Upper lobe of right lung (tissue), 1 donor: ENCODE data around the gene KCNJ11. TPM values are rescaled to one million over a fixed set of nuclear protein-coding genes. Genes with fewer than 3 reads are reported as not detected.
A peak's percentile ranks its signal among the peaks of the same experiment; 100 is the strongest.

Source experiments
- ATAC-seq: fragments of 200-7000 bp; cut with Tn5 transposase; one replicate; pipeline ENCODE4 v1.9.1; 2020; ENCODE audit warnings: mild to moderate bottlenecking, moderate library complexity
- DNase-seq: peaks from one replicate; pipeline ENCODE4 v3.0.0-alpha.2; 2020
- H3K27ac ChIP-seq: fragments of 200-600 bp; one replicate; pipeline ENCODE4 v1.8.0; 2022
- H3K27me3 ChIP-seq: fragments of 200-600 bp; one replicate; pipeline ENCODE4 v1.8.0; 2022; ENCODE audit warnings: mild to moderate bottlenecking
- H3K36me3 ChIP-seq: fragments of 200-600 bp; one replicate; pipeline ENCODE4 v1.8.0; 2022
- H3K4me1 ChIP-seq: fragments of 200-600 bp; one replicate; pipeline ENCODE4 v1.8.0; 2022
- H3K4me3 ChIP-seq: fragments of 200-600 bp; one replicate; pipeline ENCODE4 v1.8.0; 2022; ENCODE audit warnings: mild to moderate bottlenecking
- H3K9me3 ChIP-seq: fragments of 200-600 bp; one replicate; pipeline ENCODE4 v1.8.0; 2022
- CTCF ChIP-seq: fragments of 200-600 bp; IDR thresholded peaks from one replicate; pipeline ENCODE4 v1.8.0; 2022; ENCODE audit warnings: antibody characterized with exemption
- intact Hi-C: fragments of 100-400 bp; cut with DNase I; formaldehyde crosslinking; loops from one replicate; pipeline ENCODE4 v1.11.0; 2022
- total RNA-seq: library from RNA; stranded (reverse); fragmentation: NEBNext Ultra II Directional; extraction: Animal tissue kit (Norgen Biotek cat#: 25700); gene quantifications from one replicate; pipeline ENCODE4 v1.2.1, GENCODE V29; 2021
- donor health status: DM: no; HTN: yes; CAD: no; lungs with severe emphysema.

The KCNJ11 gene
- total RNA-seq, 1 donor from 2014 or later, result 6.3 TPM

GRCh38 chr11:17389211-17389956 lies 925 bp upstream of the KCNJ11 start:
- peak overlapping the region; percentile 37 for H3K27ac ChIP-seq
- H3K4me1 ChIP-seq, result peaks cover 3% of the 10 kb centered on the region
- ATAC-seq, result peak; percentile 88
- peak; percentile 75 for TF ChIP-seq CTCF
- peak; percentile 91 for DNase-seq
- H3K36me3 ChIP-seq, result no peaks in the 10 kb centered on the region
- no peaks in the 10 kb centered on the region for H3K9me3 ChIP-seq
- peaks cover 10% of the 10 kb centered on the region for H3K27me3 ChIP-seq
- peak overlapping the region; percentile 48 for H3K4me3 ChIP-seq
- intact Hi-C loops, result no loop called here

- no peaks in the 10 kb centered on the region for H3K9me3 ChIP-seq
- H3K4me3 ChIP-seq, result no peak overlapping the region
- TF ChIP-seq CTCF, result no peak
- no peak for DNase-seq
- no peaks in the 10 kb centered on the region for H3K36me3 ChIP-seq
- peaks cover 10% of the 10 kb centered on the region for H3K27me3 ChIP-seq
- no peak overlapping the region for H3K27ac ChIP-seq
- intact Hi-C loops, result no loop called here
- no peak for ATAC-seq
- H3K4me1 ChIP-seq, result peaks cover 3% of the 10 kb centered on the region
Observed at GRCh38 chr11:17387811-17388210, 648 bp downstream of the KCNJ11 start.

DNA sequence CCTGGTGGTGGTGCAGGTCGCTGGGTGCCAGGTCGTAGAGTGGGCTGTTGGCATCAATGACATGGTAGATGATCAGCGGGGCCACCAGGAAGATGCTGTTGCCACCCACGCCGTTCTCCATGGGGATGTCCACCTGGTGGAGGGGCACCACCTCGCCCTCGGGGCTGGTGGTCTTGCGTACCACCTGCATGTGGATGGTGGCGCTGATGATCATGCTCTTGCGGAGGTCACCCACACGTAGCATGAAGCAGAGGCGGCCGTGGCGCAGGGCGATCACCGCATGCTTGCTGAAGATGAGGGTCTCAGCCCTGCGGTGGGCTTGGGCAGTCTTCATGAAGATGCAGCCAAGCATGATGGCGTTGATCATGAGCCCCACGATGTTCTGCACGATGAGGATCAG lies 1.2 kb downstream of the KCNJ11 start:
- DNase-seq, result no peak
- ATAC-seq, result no peak
- intact Hi-C loops, result no loop called here

DNA sequence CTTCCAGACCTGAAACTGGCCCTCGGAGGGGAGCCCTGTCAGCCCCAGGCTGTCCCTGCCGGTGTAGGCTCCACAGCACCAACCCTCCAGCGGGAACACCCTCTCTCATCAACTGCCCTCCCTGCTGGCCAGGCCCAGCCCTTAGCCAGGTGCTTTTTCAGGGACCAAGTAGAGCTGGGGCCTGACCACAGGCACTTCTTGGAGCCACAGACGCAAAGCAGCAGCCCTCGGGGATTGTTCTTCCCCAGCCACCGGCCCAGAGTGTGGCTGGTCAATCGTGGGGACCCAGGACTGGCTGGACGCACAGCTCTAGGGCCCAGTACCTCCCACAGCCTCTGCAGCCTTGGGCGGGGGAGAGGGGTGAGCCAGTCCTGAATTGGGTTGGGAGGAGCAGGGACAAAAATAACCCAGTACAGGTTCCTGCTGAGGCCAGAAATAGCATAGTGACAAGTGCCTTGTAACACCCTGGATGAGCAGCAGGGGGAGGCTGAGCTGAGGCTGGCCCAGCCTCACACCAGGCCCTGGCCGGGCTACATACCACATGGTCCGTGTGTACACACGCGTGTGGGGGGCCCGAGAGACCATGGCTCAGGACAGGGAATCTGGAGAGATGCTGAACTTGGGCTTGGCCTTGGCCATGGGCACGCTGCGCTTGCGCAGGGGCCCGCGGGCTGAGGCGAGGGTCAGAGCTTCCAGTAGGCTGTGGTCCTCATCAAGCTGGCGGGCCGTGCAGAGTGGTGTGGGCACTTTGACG lies 2.0 kb downstream of the KCNJ11 start:
- H3K27ac ChIP-seq, result no peak overlapping the region
- no peaks in the 10 kb centered on the region for H3K36me3 ChIP-seq
- H3K4me3 ChIP-seq, result no peak overlapping the region
- DNase-seq (no peak), ATAC-seq (peak; percentile 75)
- peaks cover 3% of the 10 kb centered on the region for H3K4me1 ChIP-seq
- peaks cover 10% of the 10 kb centered on the region for H3K27me3 ChIP-seq
- intact Hi-C loops, result no loop called here
- peak; percentile 61 for TF ChIP-seq CTCF
- H3K9me3 ChIP-seq, result no peaks in the 10 kb centered on the region

More for the DNA sequence above, 1.2 kb downstream of the KCNJ11 start:
- Histone ChIP-seq H3K9me3 (no peaks in the 10 kb centered on the region), H3K27me3 (peaks cover 10% of the 10 kb centered on the region), H3K36me3 (no peaks in the 10 kb centered on the region), H3K4me1 (peaks cover 3% of the 10 kb centered on the region), H3K27ac (no peak overlapping the region), H3K4me3 (no peak overlapping the region)
- TF ChIP-seq CTCF, result no peak

DNA sequence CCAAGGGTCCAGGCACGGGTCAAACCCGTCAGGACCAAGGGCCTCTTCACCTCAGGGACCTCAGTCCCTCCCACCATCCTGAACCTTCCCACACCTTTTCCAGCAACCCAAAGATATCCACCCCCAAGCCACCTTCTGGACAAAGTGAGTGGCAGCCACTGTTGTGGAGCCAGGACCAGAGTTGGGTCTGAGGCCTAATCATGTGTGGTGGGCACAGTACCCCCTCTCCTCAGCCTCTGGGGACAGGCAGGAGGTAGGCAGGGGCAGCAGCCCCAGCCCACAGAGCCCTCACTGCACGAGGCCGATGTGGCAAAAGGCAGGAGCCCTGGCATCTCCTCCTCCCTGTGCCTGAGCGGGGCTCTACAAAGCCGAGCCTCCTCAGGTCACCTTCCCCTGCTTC lies 2.5 kb downstream of the KCNJ11 start:
- DNase-seq, result no peak
- Histone ChIP-seq H3K27ac (no peak overlapping the region), H3K9me3 (no peaks in the 10 kb centered on the region), H3K27me3 (peaks cover 10% of the 10 kb centered on the region), H3K36me3 (no peaks in the 10 kb centered on the region), H3K4me1 (peaks cover 3% of the 10 kb centered on the region), H3K4me3 (no peak overlapping the region)
- no peak for TF ChIP-seq CTCF
- ATAC-seq, result no peak
- intact Hi-C loops, result loop anchor here (2.0 kb wide), 1 partner anchor 119 kb away; no protein-coding TSS in a partner anchor
